HT-29 (cell line): ENCODE results near the gene SERTAD4. TPM values are rescaled to one million over a fixed set of nuclear protein-coding genes. Genes with fewer than 3 reads are reported as not detected.

ENCODE experiments used
- total RNA-seq: library from RNA; depleted of rRNA; stranded (reverse); fragments of >200 nt; shearing (Covaris generic); gene quantifications from 2 replicates; pipeline ENCODE4 v1.2.3, GENCODE V29; 2014; rRNA removed

SERTAD4 gene
- total RNA-seq, 1 experiment from 2014 or later: 0.23 TPM

Other genes with a start within 250 kb of the SERTAD4 start
- gene HHAT, start 96.1 kb downstream of the SERTAD4 start, total RNA-seq: 0.37 and 0.46 TPM in 2 replicates